Peyer's patch (tissue), 4 donors: ENCODE results near the gene BCL11A. TPM values are rescaled to one million over a fixed set of nuclear protein-coding genes. Genes with fewer than 3 reads are reported as not detected.
"Not testable (repeated sequence)": the region's sequence is repeated elsewhere in the genome, so short reads cannot be mapped to it uniquely, and the experiment has no call there.

Experiments
- DNase-seq, 3 donors: peaks; one replicate each; pipeline ENCODE4 v3.0.0-alpha.2; 2017 to 2019
- H3K27ac ChIP-seq, 4 donors: fragments of 200-600 bp; sonication (generic); one replicate each; pipeline ENCODE4 v1.5.1; 2016 to 2019
- H3K27me3 ChIP-seq, 2 donors: fragments of 200-600 bp; sonication (generic); one replicate each; pipeline ENCODE4 v1.5.1; 2019
- H3K36me3 ChIP-seq, 3 donors: fragments of 200-600 bp; sonication (generic); one replicate each; pipeline ENCODE4 v1.5.1; 2016 to 2019
- H3K4me1 ChIP-seq, 4 donors: fragments of 200-600 bp; sonication (generic); one replicate each; pipeline ENCODE4 v1.5.1; 2016 to 2019
- H3K4me3 ChIP-seq, 4 donors: fragments of 200-600 bp; sonication (generic); 1 replicate in 3 of 4; 2 replicates in 1 of 4; pipeline ENCODE4 v1.5.1; 2016 to 2019; ENCODE audit warnings: mild to moderate bottlenecking in 1 of 4
- H3K9me3 ChIP-seq, 4 donors: fragments of 200-600 bp; sonication (generic); one replicate each; pipeline ENCODE4 v1.5.1; 2016 to 2019; ENCODE audit warnings: mild to moderate bottlenecking in 1 of 4
- CTCF ChIP-seq, 6 experiments: fragments of 450-650 bp in 4 of 6; fragments of 200-600 bp in 2 of 6; sonication (generic) in 1 of 6; IDR thresholded peaks; one replicate each; pipeline ENCODE4 v1.5.1; 2017 to 2019; ENCODE audit warnings: antibody characterized with exemption in 6 of 6, mild to moderate bottlenecking in 3 of 6, moderate library complexity in 1 of 6
- POLR2A ChIP-seq, 2 donors: fragments of 450-650 bp; IDR thresholded peaks; one replicate each; pipeline ENCODE4 v1.5.1; 2017; ENCODE audit warnings: antibody characterized with exemption in 2 of 2, mild to moderate bottlenecking in 2 of 2, moderate library complexity in 2 of 2
- total RNA-seq, 4 donors: library from RNA; depleted of rRNA; stranded (reverse); fragments of >200 nt; gene quantifications; one replicate each; pipeline ENCODE4 v1.1.0, GENCODE V29; 2016

Gene BCL11A
- total RNA-seq, 4 donors from 2014 or later, result 35.4 to 94.9 (median 68.8) TPM

- no peak for DNase-seq
- Histone ChIP-seq H3K27ac (no peak overlapping the region), H3K36me3 (no peaks in the 10 kb centered on the region), H3K27me3 (no peaks in the 10 kb centered on the region), H3K9me3 (no peaks in the 10 kb centered on the region), H3K4me3 (no peak overlapping the region), H3K4me1 (no peaks in the 10 kb centered on the region)
- TF ChIP-seq CTCF (IDR thresholded peaks at IDR 0.05) (no peak), POLR2A (IDR thresholded peaks at IDR 0.05) (no peak)
Observed at GRCh38 chr2:60426341-60426740, 127.1 kb downstream of the BCL11A start.

DNA sequence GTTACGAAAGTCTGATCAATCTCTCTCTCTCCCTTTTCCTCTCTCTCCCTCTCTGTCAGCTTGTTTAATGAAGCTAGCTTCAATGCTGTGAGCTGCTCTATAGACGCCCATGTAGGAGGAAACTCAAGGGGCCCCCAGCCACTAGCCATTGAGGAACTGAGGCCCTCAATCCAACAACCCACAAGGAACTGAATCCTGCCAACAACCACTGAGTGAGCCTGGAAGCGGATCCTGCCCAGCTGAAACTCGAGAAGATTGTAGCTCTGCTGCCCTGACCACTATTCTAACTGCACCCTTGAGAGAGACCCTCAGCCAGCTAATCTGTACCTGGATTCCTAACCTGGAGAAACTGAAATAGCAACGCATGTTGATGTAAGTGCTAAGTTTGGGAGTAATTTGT lies 129.2 kb downstream of the BCL11A start:
- TF ChIP-seq POLR2A (IDR thresholded peaks at IDR 0.05), result no peak
- Histone ChIP-seq H3K4me3 (no peak overlapping the region), H3K27me3 (no peaks in the 10 kb centered on the region), H3K4me1 (no peaks in the 10 kb centered on the region), H3K9me3 (no peaks in the 10 kb centered on the region), H3K36me3 (no peaks in the 10 kb centered on the region), H3K27ac (no peak overlapping the region)
- DNase-seq, result no peak

DNA sequence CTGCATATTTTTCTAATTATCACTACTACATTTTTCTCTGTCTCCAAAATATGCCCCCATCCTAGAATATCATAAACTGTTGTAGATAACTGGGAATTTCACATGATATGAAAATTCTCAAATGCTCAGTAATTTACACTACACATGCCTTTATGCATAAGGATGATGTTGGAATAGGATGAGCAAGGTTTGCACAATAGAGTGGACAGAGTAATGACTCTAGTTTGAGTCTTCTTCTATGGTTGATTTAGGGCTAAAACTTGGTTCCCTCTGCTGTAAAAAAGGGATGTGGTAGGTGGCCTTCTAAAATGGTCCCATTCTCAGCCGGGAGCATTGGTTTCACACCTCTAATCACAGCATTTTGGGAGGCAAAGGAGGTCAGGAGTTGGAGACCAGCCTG lies 129.9 kb downstream of the BCL11A start:
- no peaks in the 10 kb centered on the region for H3K36me3 ChIP-seq
- no peak for DNase-seq
- no peaks in the 10 kb centered on the region for H3K27me3 ChIP-seq
- no peak overlapping the region for H3K27ac ChIP-seq
- H3K9me3 ChIP-seq, result no peaks in the 10 kb centered on the region
- H3K4me3 ChIP-seq, result no peak overlapping the region
- TF ChIP-seq CTCF (IDR thresholded peaks at IDR 0.05) (no peak), POLR2A (IDR thresholded peaks at IDR 0.05) (no peak)
- H3K4me1 ChIP-seq, result no peaks in the 10 kb centered on the region

GRCh38 chr2:60422826-60423483 lies 130.5 kb downstream of the BCL11A start:
- Histone ChIP-seq H3K27ac (no peak overlapping the region), H3K27me3 (no peaks in the 10 kb centered on the region), H3K9me3 (no peaks in the 10 kb centered on the region), H3K36me3 (no peaks in the 10 kb centered on the region), H3K4me3 (no peak overlapping the region), H3K4me1 (no peaks in the 10 kb centered on the region)
- TF ChIP-seq CTCF (IDR thresholded peaks at IDR 0.05), result no peak
- DNase-seq, result no peak

GRCh38 chr2:60417210-60417609 lies 136.2 kb downstream of the BCL11A start:
- not testable (repeated sequence) for H3K4me1 ChIP-seq, H3K36me3 ChIP-seq, H3K4me3 ChIP-seq, H3K27me3 ChIP-seq, H3K27ac ChIP-seq, H3K9me3 ChIP-seq, DNase-seq

GRCh38 chr2:60416221-60417008 lies 137.0 kb downstream of the BCL11A start:
- H3K4me1 ChIP-seq, result no peaks in the 10 kb centered on the region
- H3K27ac ChIP-seq, result no peak overlapping the region
- no peaks in the 10 kb centered on the region for H3K27me3 ChIP-seq
- H3K36me3 ChIP-seq, result no peaks in the 10 kb centered on the region
- peak in 2 of 3 donors; percentile 61 to 74 for DNase-seq
- no peak for TF ChIP-seq POLR2A (IDR thresholded peaks at IDR 0.05)
- no peak for TF ChIP-seq CTCF (IDR thresholded peaks at IDR 0.05)
- no peak overlapping the region for H3K4me3 ChIP-seq
- no peaks in the 10 kb centered on the region for H3K9me3 ChIP-seq
